B cell (primary cell): Measurements from ENCODE around the gene BTRC. TPM values are rescaled to one million over a fixed set of nuclear protein-coding genes. Genes with fewer than 3 reads are reported as not detected.

ENCODE experiments used
- ATAC-seq: fragments of 200-7000 bp; cut with Tn5 transposase; one replicate; pipeline ENCODE4 v1.10.0; 2021; ENCODE audit warnings: low read depth, mild to moderate bottlenecking, moderate number of reproducible peaks, moderate library complexity
- CTCF ChIA-PET: fragments of 350-600 bp; sonication (Branson Sonifier 250); formaldehyde crosslinking; loops from one replicate; lab custom pipeline; 2021; ENCODE audit warnings: antibody characterized with exemption, inconsistent platforms; lab: Charles Lee
- POLR2A ChIA-PET: fragments of 350-600 bp; sonication (Branson Sonifier 250); formaldehyde crosslinking; loops from one replicate; lab custom pipeline; 2021; ENCODE audit warnings: antibody characterized with exemption; lab: Charles Lee
- DNase-seq: peaks from one replicate; pipeline ENCODE4 v3.0.0; 2013
- H2AFZ ChIP-seq: 2 replicates; pipeline ENCODE4 v1.6.1; 2012; ENCODE audit warnings: mild to moderate bottlenecking, low read depth, low read length; ENCODE audit not compliant: insufficient read depth, poor library complexity, severe bottlenecking
- H3K27ac ChIP-seq, 2 donors: 1 replicate in 1 of 2; 2 replicates in 1 of 2; pipeline ENCODE4 v1.5.1; 2012 to 2013; ENCODE audit warnings: low read length in 2 of 2, mild to moderate bottlenecking in 2 of 2, moderate library complexity in 1 of 2
- H3K27me3 ChIP-seq, 4 experiments: fragments of 200-600 bp in 1 of 4; sonication (generic) in 1 of 4; replicated peaks in 1 of 4; 1 replicate in 2 of 4; 2 replicates in 2 of 4; pipeline versions ENCODE4 v1.6.1 to v1.7.0; 2013 to 2016; ENCODE audit warnings: low read length in 3 of 4, mild to moderate bottlenecking in 2 of 4, mixed read lengths in 1 of 4, moderate library complexity in 1 of 4; ENCODE audit not compliant: insufficient read depth in 4 of 4, control insufficient read depth in 3 of 4; ENCODE audit errors: control extremely low read depth in 1 of 4
- H3K36me3 ChIP-seq, 2 experiments: replicated peaks in 1 of 2; 1 replicate in 1 of 2; 2 replicates in 1 of 2; pipeline versions ENCODE4 v1.6.1 to v1.7.1; 2013; ENCODE audit warnings: low read length in 1 of 2; ENCODE audit not compliant: insufficient read depth in 2 of 2, control insufficient read depth in 1 of 2; ENCODE audit errors: control extremely low read depth in 1 of 2, extremely low read depth in 1 of 2
- H3K4me1 ChIP-seq, 2 donors: fragments of 200-600 bp in 1 of 2; sonication (generic) in 1 of 2; 1 replicate in 1 of 2; 2 replicates in 1 of 2; pipeline versions ENCODE4 v1.5.1 to v1.6.1; 2013 to 2017; ENCODE audit warnings: low read length in 2 of 2; ENCODE audit not compliant: control insufficient read depth in 2 of 2, insufficient read depth in 2 of 2
- H3K4me2 ChIP-seq: replicated peaks from 2 replicates; pipeline ENCODE3; 2012; ENCODE audit warnings: mild to moderate bottlenecking, low read depth, low read length; ENCODE audit not compliant: poor library complexity, severe bottlenecking
- H3K4me3 ChIP-seq, 5 experiments: fragments of 200-600 bp in 1 of 5; sonication (generic) in 1 of 5; 1 replicate in 3 of 5; 2 replicates in 2 of 5; pipeline versions ENCODE4 v1.5.1 to v1.7.0; 2011 to 2016; ENCODE audit warnings: low read length in 4 of 5, mild to moderate bottlenecking in 4 of 5, low read depth in 2 of 5, control low read depth in 1 of 5, moderate library complexity in 1 of 5; ENCODE audit not compliant: insufficient read depth in 1 of 5; ENCODE audit errors: control extremely low read depth in 1 of 5, extremely low read depth in 1 of 5
- H3K79me2 ChIP-seq: fragments of 200-600 bp; sonication (generic); one replicate; pipeline ENCODE4 v1.6.0; 2016; ENCODE audit warnings: low read length; ENCODE audit not compliant: control insufficient read depth, insufficient read depth
- H3K9ac ChIP-seq: fragments of 200-600 bp; sonication (generic); 2 replicates; pipeline ENCODE4 v1.6.1; 2017; ENCODE audit warnings: mild to moderate bottlenecking, low read length, moderate library complexity
- H3K9me3 ChIP-seq, 3 donors: one replicate each; pipeline versions ENCODE4 v1.6.1 to v1.7.1; 2013; ENCODE audit warnings: low read length in 2 of 3; ENCODE audit not compliant: control insufficient read depth in 2 of 3, insufficient read depth in 1 of 3; ENCODE audit errors: control extremely low read depth in 1 of 3
- H4K20me1 ChIP-seq: 2 replicates; pipeline ENCODE4 v1.6.0; 2012; ENCODE audit warnings: mild to moderate bottlenecking, low read length; ENCODE audit not compliant: insufficient read depth, control insufficient read depth, poor library complexity, severe bottlenecking
- H3K27ac Mint-ChIP-seq: one replicate; pipeline ENCODE4 v1.8.0; 2021; ENCODE audit warnings: mixed read lengths
- H3K27me3 Mint-ChIP-seq: one replicate; pipeline ENCODE4 v1.8.0; 2021; ENCODE audit warnings: mixed read lengths
- H3K4me1 Mint-ChIP-seq: one replicate; pipeline ENCODE4 v1.8.0; 2021; ENCODE audit warnings: mixed read lengths
- H3K4me3 Mint-ChIP-seq: one replicate; pipeline ENCODE4 v1.8.0; 2021; ENCODE audit warnings: mixed read lengths
- H3K9me3 Mint-ChIP-seq: one replicate; pipeline ENCODE4 v1.8.0; 2022; ENCODE audit warnings: mixed read lengths; ENCODE audit not compliant: insufficient read depth
- EZH2 ChIP-seq: IDR thresholded peaks from 2 replicates; pipeline ENCODE4 v1.6.1; 2012; ENCODE audit warnings: borderline replicate concordance, low read depth, mild to moderate bottlenecking, moderate library complexity, low read length; ENCODE audit not compliant: insufficient read depth, poor library complexity, severe bottlenecking
- WGBS: methylation state at CpG from one replicate; pipeline ENCODE4 v1.1.5; 2013; ENCODE audit warnings: missing lambda C conversion rate; ENCODE audit not compliant: insufficient coverage; 5-methylcytosine and 5-hydroxymethylcytosine counted together
- intact Hi-C: fragments of 100-400 bp; cut with micrococcal nuclease; formaldehyde crosslinking; loops from one replicate; pipeline ENCODE4 v1.10.0; 2022
- polyA plus RNA-seq: library from polyadenylated mRNA; depleted of rRNA; stranded (reverse); fragments of >200 nt; gene quantifications from 2 replicates; pipeline ENCODE4 v1.2.3, GENCODE V29; 2012
- total RNA-seq, 2 donors: library from RNA; stranded (reverse); fragments of 120-200 nt in 1 of 2; gene quantifications; 1 replicate in 1 of 2; 2 replicates in 1 of 2; pipeline versions ENCODE4 v1.2.3 to v1.2.4, GENCODE V29; 2013 to 2022
- TF ChIP-seq, protein P1 (sequence below): fragments of 200-600 bp; IDR thresholded peaks from one replicate; pipeline ENCODE4 v1.8.0; 2022; ENCODE audit warnings: antibody characterized with exemption, mild to moderate bottlenecking

Gene BTRC
- total and polyA plus RNA-seq, 2 donors (not counting 1 experiment from before 2014, with no cell fraction given): 4.3 to 21.9 TPM

DNA sequence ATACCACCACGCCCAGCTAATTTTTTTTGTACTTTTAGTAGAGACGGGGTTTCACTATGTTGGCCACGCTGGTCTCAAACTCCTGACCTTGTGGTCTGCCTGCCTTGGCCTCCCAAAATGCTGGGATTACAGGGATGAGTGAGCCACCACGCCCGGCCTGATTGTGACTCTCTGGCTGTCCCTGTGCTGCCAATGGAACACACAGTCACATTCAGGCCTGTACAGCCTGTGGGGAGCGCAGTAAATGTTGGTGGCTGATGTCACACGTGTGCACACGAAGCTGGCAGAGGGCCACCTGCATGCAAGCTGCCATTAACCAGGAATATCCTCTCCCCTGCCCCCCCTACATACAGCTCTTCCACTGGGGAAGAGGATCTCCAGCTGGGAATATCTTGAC is 212.0 kb downstream of the BTRC start:
- no peak for TF ChIP-seq EZH2
- TF ChIP-seq, protein P1, sequence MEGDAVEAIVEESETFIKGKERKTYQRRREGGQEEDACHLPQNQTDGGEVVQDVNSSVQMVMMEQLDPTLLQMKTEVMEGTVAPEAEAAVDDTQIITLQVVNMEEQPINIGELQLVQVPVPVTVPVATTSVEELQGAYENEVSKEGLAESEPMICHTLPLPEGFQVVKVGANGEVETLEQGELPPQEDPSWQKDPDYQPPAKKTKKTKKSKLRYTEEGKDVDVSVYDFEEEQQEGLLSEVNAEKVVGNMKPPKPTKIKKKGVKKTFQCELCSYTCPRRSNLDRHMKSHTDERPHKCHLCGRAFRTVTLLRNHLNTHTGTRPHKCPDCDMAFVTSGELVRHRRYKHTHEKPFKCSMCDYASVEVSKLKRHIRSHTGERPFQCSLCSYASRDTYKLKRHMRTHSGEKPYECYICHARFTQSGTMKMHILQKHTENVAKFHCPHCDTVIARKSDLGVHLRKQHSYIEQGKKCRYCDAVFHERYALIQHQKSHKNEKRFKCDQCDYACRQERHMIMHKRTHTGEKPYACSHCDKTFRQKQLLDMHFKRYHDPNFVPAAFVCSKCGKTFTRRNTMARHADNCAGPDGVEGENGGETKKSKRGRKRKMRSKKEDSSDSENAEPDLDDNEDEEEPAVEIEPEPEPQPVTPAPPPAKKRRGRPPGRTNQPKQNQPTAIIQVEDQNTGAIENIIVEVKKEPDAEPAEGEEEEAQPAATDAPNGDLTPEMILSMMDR: no peak
- no peaks in the 10 kb centered on the region for H3K9me3 Mint-ChIP-seq
- Histone ChIP-seq H3K4me2 (no peak overlapping the region), H3K27ac (no peak overlapping the region), H2AFZ (no peak overlapping the region), H3K4me3 (no peak overlapping the region), H3K79me2 (no peaks in the 10 kb centered on the region), H3K36me3 (no peaks in the 10 kb centered on the region), H3K9me3 (peaks cover 0 to 8% (median 0%) of the 10 kb centered on the region in 3 donors), H3K9ac (no peak overlapping the region), H3K4me1 (peaks cover 21 to 27% of the 10 kb centered on the region in 2 donors), H4K20me1 (no peaks in the 10 kb centered on the region), H3K27me3 (peaks cover 0 to 51% (median 35%) of the 10 kb centered on the region in 4 experiments)
- no peak overlapping the region for H3K4me3 Mint-ChIP-seq
- 80% methylated on average over 5 of the region's 8 CpGs for WGBS
- ChIA-PET POLR2A (no interaction called here), CTCF (no interaction called here)
- H3K4me1 Mint-ChIP-seq: peaks cover 17% of the 10 kb centered on the region
- H3K27ac Mint-ChIP-seq: no peak overlapping the region
- ATAC-seq: no peak
- no peak for DNase-seq
- intact Hi-C loops: no loop called here
- H3K27me3 Mint-ChIP-seq: peaks cover 60% of the 10 kb centered on the region

DNA sequence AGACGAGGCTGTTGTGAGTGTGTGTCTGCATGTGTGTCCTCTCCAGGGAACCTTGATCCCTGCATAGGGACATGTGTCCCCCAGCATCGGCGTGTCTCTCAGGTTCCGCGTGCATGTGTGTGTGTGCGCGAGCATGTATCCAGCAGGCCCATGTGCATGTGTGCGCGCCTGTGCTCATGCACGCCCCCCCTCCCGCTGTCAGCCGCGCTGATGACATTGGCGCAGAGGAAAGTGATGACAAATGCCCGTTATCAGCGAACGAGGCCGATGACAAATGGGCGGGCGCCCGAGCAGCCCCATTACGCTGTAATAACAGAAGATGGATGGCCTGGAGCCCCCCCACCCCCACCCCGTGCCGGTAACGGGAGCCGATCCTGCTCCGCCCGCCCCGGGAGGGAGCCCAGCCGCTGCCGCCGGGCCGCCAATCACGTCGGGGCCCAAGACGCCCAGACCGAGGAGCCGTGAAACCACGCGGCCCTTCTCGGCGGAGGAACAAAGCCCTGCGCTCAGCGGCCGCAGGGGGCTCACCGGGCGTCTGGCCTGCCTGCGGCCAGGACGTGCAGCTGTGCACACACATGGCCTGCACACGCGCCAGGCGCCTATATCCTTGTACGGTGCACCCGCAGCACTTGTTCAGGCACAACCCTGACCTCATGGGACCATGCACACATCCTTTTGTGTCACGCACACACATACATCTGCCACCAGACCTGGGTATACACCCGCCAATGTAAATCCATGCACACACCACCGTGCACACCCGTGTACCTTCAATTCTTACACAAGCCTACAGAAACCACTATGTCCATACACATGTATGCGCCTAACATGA is 212.6 kb downstream of the BTRC start:
- ATAC-seq (no peak), DNase-seq (peak; percentile 44)
- Histone ChIP-seq H3K27ac (no peak overlapping the region), H3K27me3 (peaks cover 0 to 51% (median 35%) of the 10 kb centered on the region in 4 experiments), H3K4me3 (peak overlapping the region in 1 of 5 experiments; percentile 9), H2AFZ (peak overlapping the region; percentile 13), H3K9me3 (peaks cover 0 to 8% (median 0%) of the 10 kb centered on the region in 3 donors), H3K4me1 (peaks cover 21 to 28% of the 10 kb centered on the region in 2 donors), H3K36me3 (no peaks in the 10 kb centered on the region), H4K20me1 (no peaks in the 10 kb centered on the region), H3K4me2 (peak overlapping the region; percentile 60), H3K9ac (no peak overlapping the region), H3K79me2 (no peaks in the 10 kb centered on the region)
- CTCF ChIA-PET: no interaction called here
- peaks cover 17% of the 10 kb centered on the region for H3K4me1 Mint-ChIP-seq
- TF ChIP-seq EZH2: no peak
- TF ChIP-seq, protein P1: no peak
- 14% methylated on average over 52 of the region's 59 CpGs for WGBS
- H3K27ac Mint-ChIP-seq: no peak overlapping the region
- peaks cover 55% of the 10 kb centered on the region for H3K27me3 Mint-ChIP-seq
- peak overlapping the region; percentile 69 for H3K4me3 Mint-ChIP-seq
- POLR2A ChIA-PET: no interaction called here
- intact Hi-C loops: no loop called here
- H3K9me3 Mint-ChIP-seq: no peaks in the 10 kb centered on the region
